Coronary artery (tissue), 2 donors: ENCODE data around the gene TRIB2.

Experiments
- DNase-seq: peaks from one replicate; pipeline ENCODE4 v3.0.0-alpha.2; 2017; ENCODE audit warnings: low spot score
- H3K27ac ChIP-seq, 2 donors: fragments of 200-600 bp; sonication (generic); one replicate each; pipeline ENCODE4 v1.5.1; 2016 to 2019
- H3K4me3 ChIP-seq: fragments of 200-600 bp; sonication (generic); 2 replicates; pipeline ENCODE4 v1.5.1; 2016; ENCODE audit warnings: mild to moderate bottlenecking, moderate library complexity
- TF ChIP-seq, protein P1 (sequence below): fragments of 200-600 bp; sonication (generic); IDR thresholded peaks from one replicate; pipeline ENCODE4 v1.5.1; 2019; ENCODE audit warnings: antibody characterized with exemption

The TRIB2 gene

DNA sequence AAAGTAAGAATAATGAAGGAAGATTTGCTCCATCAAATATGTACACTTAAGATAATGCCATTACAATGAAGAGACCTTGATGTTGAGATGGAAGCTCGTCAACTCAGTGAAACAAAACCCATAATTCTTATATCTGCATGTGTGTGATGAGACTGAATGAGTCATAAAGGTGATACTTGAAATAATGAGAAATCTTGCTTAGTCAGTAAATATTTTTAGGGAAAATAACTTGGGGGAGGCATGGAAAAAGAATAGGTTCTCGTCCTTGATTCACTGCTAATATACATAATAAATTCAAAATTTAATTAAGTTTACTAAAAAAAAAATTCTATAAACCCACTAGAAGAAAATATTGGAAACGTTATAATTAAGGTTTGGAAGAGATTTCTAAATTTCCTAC lies 75.2 kb downstream of the TRIB2 start:
- H3K27ac ChIP-seq, result no peak overlapping the region
- no peak overlapping the region for H3K4me3 ChIP-seq
- DNase-seq, result no peak
- TF ChIP-seq, protein P1, sequence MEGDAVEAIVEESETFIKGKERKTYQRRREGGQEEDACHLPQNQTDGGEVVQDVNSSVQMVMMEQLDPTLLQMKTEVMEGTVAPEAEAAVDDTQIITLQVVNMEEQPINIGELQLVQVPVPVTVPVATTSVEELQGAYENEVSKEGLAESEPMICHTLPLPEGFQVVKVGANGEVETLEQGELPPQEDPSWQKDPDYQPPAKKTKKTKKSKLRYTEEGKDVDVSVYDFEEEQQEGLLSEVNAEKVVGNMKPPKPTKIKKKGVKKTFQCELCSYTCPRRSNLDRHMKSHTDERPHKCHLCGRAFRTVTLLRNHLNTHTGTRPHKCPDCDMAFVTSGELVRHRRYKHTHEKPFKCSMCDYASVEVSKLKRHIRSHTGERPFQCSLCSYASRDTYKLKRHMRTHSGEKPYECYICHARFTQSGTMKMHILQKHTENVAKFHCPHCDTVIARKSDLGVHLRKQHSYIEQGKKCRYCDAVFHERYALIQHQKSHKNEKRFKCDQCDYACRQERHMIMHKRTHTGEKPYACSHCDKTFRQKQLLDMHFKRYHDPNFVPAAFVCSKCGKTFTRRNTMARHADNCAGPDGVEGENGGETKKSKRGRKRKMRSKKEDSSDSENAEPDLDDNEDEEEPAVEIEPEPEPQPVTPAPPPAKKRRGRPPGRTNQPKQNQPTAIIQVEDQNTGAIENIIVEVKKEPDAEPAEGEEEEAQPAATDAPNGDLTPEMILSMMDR, result no peak
